HG03045 (cell line): ENCODE data around the gene GNAT3.

ENCODE experiments used
- ATAC-seq: cut with Tn5 transposase; IDR thresholded peaks from one replicate; pipeline ENCODE4 v1.9.1; 2021; ENCODE audit warnings: mild to moderate bottlenecking, moderate library complexity; ENCODE audit not compliant: unreplicated experiment

GNAT3 gene

GRCh38 chr7:80505900-80506500, 5.9 kb downstream of the GNAT3 start:
- ATAC-seq = no peak

- no peak for ATAC-seq
Observed at GRCh38 chr7:80500325-80500724, 11.5 kb downstream of the GNAT3 start.

GRCh38 chr7:80499350-80499953, 12.4 kb downstream of the GNAT3 start:
- no peak for ATAC-seq

- no peak for ATAC-seq
Observed at GRCh38 chr7:80498481-80499349, 13.1 kb downstream of the GNAT3 start.

GRCh38 chr7:80496586-80496985, 15.3 kb downstream of the GNAT3 start:
- no peak for ATAC-seq

- no peak for ATAC-seq
Observed at GRCh38 chr7:80493121-80493849, 18.6 kb downstream of the GNAT3 start.

- no peak for ATAC-seq
Observed at GRCh38 chr7:80491462-80491861, 20.4 kb downstream of the GNAT3 start.

- no peak for ATAC-seq
Observed at GRCh38 chr7:80488851-80489370, 23.0 kb downstream of the GNAT3 start.

GRCh38 chr7:80488406-80488805, 23.5 kb downstream of the GNAT3 start:
- no peak for ATAC-seq

GRCh38 chr7:80485721-80486120, 26.1 kb downstream of the GNAT3 start:
- no peak for ATAC-seq

- ATAC-seq = no peak
Observed at GRCh38 chr7:80482950-80483349, 28.9 kb downstream of the GNAT3 start.

GRCh38 chr7:80481196-80481884, 30.5 kb downstream of the GNAT3 start:
- no peak for ATAC-seq

GRCh38 chr7:80480566-80480965, 31.3 kb downstream of the GNAT3 start:
- no peak for ATAC-seq

- ATAC-seq = no peak
Observed at GRCh38 chr7:80478683-80479082, 33.2 kb downstream of the GNAT3 start.

- ATAC-seq = no peak
Observed at GRCh38 chr7:80476035-80476434, 35.8 kb downstream of the GNAT3 start.

GRCh38 chr7:80475383-80475782, 36.5 kb downstream of the GNAT3 start:
- no peak for ATAC-seq

- ATAC-seq = no peak
Observed at GRCh38 chr7:80473751-80474150, 38.1 kb downstream of the GNAT3 start.

- ATAC-seq = no peak
Observed at GRCh38 chr7:80472491-80473200, 39.2 kb downstream of the GNAT3 start.

- ATAC-seq = no peak
Observed at GRCh38 chr7:80468931-80469714, 42.7 kb downstream of the GNAT3 start.
